Putamen (tissue), 1 donor: ENCODE data around the gene SMIM45.

Experiments
- DNase-seq: peaks from one replicate; pipeline ENCODE4 v3.0.0-alpha.2; 2016; ENCODE audit warnings: low spot score

SMIM45 gene

DNA sequence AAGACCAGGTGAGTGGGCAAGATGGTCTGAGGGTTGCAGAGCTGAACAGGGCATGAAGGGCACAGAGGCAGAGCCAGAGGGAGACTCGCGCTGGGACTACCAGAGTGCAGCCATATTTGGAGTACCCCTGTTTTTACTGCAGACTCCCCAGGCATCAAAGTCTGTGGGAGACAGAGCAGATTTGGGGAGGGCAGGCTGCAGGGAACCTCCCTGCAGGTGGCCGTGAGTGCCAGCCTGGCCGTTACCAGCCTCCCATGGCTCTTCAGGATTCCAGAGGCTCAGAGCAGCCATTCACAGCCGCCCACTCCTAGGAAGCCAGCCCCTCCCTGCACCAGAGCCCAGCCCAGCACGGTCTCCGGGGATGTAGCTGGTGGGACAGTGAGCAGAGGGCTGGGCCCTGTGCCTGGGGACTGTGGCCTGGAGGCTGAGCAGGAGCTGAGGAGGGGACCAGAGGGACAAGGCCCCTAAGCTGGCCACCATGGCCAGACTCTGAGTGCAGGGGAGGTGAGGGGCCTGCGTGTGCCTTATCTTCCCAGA, 17.2 kb downstream of the SMIM45 start, which contains the start of gene SEPTIN3:
Gene SEPTIN3 (plus strand): TSS at position 334 of the 537 bp plus-strand sequence. CDS start 2,050 bp downstream, outside the sequence.
- no peak for DNase-seq

DNA sequence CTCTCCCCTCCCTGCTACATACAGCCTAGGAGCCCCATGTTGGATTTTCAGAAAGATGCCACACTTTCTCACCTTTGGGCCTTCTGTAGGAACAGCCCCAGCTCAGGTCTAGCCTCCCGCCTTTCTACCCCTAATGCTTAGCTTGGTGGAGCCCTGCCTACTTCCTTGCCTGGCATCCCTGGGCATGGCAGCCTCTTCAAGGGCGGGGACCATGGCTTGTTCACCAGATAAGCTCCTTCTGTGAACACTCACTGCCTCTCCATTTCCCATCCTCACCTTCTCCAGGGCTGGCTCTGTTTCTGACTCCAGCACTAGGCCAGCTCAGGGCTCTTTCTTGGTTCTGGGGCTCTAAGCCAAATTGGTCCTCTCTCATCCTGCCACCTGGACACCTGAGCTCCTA, 18.7 kb downstream of the SMIM45 start:
- no peak for DNase-seq

DNA sequence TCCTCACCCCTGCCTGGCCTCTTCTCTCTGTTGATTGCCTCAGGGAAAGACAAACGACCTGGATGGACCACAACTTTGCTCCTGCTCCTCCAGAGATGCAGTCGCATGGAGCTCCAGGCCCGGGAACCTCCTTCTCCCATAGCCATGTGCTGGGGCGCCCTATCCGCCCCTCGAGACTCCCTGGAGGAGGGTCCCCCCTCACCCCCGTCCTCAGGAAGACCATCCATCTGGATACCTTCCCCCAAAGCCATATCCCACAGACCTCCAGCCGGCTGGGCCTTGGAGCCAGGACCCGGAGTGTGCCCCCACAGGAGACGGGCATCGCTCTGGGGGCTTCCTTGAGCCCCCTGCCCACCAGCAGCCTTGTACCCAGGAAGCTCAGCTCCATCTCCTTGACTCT, 19.5 kb downstream of the SMIM45 start:
- no peak for DNase-seq

- no peak for DNase-seq
Observed at GRCh38 chr22:41974691-41975290, 22.8 kb downstream of the SMIM45 start.

GRCh38 chr22:41975299-41976069, 23.5 kb downstream of the SMIM45 start:
- DNase-seq, result no peak

- peak; percentile 57 for DNase-seq
Observed at GRCh38 chr22:41976070-41976901, 24.3 kb downstream of the SMIM45 start.

DNA sequence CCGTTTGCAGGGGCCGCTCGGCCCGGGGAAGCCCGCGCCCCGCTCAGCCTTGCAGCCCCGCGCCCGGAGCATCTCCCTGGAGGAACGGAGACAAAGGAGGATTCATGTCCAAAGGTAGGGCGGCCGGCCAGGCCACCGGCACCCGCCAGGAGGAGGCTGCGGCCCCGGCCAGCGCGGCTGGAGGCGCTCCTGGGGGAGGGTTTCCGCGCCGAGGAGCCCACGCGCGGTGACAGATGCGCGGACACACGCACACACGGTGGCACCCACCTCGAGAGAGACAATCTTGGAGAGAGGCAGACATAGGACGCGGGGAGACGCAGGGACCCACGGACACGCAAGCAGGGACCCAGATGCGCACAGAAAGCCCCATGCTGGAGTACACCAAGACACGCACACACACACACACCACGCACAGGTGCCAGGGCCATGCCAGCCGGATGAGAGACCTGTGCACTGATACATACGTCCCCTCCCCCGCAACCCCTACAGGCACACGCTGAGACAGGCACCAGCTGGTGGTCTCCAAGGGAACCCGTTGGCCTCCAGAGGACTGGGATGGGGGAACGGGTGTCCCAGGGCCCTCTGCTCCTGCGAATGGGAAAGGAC, 25.1 kb downstream of the SMIM45 start:
- no peak for DNase-seq

DNA sequence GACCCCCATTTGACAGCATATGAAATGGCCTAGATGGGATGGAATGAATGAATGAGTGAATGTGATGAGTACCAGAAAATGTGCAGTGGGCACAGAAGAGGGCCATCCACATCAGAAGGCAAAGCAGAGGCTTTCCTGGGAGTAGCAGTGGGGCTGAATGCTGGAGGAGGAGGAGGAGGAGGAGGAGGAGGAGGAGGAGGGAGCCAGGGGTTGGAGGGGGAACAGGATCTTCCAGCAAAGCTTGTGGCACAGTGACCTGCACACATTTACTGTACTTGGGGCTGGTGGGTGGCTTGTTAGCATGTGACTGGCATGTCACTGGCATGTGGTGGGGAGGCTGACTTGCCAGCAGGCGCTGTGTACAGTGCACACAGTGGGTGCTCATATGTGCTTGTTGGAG, 26.8 kb downstream of the SMIM45 start:
- DNase-seq, result no peak

DNA sequence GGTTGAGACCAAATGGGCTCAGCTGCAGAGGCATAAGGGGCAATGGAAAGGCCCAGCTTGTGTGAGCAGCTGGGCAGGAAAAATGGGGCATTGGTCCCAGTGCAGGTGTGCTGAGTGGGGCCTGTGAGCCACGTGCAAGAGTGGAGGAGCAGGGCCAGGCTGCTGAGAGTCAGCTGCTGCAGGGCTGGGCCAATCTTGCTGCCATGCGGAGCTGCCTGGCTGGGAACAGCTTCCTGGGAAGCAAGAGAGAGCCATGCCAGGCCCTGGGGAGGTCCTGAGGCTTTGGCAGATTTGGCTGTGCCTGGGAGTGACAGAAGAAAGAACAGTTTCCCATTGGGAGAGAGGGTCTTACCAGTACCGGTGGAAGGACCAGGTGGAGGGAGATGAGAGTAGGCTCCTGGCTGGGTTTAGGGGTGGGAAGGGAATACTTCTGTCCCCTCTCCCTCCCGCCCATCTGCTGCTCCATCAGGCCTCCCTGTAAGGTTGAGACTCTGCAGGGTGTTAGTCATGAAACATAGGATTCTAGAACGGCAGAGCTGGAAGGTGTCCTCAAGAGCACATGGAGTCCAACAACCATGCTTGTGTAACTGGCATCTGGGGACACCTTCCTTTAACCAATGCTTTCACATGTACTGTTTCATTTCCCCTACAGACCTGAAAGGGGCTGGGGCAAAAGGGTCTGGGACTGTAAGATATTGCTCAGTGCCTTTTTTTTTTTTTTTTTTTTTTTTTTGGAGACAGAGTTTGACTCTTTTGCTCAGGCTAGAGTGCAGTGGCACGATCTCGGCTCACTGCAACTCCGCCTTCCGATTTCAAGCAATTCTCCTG, 27.7 kb downstream of the SMIM45 start:
- no peak for DNase-seq

DNA sequence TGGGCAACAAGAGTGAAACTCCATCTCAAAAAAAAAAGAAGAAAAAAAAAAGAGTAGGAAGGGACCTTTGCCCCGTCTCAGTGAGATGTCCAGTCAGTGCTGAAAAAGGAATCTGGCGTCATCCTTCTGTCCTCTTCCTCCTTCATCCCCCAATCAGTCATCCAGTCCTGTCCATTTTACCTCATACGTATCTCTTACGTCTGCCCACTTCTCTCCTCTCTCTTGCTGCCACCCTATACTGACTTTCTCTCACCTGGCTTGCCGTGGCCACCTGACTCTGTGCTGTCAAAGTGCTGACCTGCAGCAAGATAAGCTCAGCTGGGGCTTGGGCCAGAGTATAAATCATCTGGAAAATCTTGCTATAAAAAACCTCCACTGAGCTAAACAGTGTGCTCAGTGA, 30.9 kb downstream of the SMIM45 start:
- no peak for DNase-seq

DNA sequence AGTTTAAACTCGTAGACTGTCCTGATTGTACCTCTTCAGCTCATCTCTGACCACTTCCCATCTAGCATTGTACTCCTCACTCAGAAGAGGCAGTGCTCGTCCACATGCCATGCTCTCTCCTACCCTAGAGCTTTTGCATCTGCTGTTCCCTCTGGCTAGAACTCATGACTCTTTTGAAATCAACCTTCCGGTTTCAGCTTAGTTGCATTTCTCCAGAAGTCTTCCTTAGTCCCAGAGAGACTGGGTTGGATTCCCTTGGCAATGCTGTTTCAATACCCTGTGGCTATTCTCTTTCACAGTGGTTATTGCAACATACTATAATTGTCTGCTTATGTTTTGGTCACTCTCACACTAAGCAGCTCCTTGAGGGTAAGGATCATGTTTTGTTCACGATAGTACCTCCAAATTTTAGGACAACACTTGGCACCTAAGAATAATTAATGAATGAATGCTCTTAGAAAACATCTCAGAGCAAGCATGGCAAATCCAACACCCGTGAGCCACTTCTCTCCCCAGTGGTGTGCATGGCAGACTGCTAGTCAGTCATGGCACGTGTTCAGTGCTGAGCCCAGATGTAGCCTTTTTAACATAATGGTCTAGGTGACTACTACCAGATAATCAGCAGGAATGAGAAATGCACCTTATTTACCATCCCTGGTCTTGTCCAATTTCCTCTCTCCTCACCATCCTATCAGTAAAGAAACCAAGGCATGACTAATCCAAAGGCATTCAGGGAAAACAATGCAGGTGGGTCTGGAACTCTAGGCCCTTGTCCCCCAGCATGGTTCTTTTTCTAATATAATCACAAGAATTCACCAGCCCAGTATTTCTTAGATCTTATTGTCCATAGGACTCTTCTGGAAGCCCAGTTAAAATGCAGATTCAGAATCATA, 31.8 kb downstream of the SMIM45 start:
- DNase-seq, result no peak

DNA sequence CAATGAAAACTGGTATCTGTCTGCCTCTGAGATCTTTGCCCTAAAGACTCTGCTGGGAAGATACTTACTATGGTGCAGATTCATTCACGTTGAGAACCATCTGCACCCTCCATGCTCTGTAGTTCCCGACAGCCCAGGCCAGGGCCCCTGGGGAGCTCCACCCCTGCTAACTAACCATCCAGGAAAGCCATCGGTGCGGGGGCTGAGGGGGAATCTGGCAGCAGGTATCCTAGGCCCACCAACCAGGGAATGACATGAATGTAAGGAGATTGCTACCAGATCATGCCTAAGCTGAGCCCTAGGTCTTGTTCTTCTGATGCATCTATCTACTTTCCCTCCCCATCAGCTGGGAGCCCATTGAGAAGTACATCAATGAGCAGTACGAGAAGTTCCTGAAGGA, 35.3 kb downstream of the SMIM45 start:
- DNase-seq, result no peak

- no peak for DNase-seq
Observed at GRCh38 chr22:41989246-41989645, 37.3 kb downstream of the SMIM45 start.

DNA sequence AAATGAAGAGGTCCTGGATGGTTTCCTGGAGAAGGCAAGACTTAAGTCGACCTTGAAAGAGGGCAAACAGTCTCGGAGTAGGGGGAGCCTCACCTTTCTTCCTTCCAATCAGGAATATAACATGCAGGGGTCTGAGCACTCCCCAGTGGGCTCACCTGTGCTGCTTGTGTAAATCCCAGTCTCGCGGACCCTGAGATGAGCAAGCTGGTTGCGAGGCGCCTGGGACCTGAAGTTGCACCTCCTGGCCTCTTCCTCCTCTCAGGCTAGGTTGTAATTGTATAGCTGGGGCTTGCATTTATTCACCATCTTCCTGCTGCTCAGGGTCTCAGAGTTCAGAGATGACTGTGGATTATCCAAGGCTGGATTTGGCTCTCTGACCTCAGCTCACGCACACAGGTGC, 39.2 kb downstream of the SMIM45 start:
- no peak for DNase-seq

GRCh38 chr22:41992496-41992895, 40.5 kb downstream of the SMIM45 start:
- no peak for DNase-seq

- DNase-seq, result no peak
Observed at GRCh38 chr22:41995211-41995610, 43.3 kb downstream of the SMIM45 start.

DNA sequence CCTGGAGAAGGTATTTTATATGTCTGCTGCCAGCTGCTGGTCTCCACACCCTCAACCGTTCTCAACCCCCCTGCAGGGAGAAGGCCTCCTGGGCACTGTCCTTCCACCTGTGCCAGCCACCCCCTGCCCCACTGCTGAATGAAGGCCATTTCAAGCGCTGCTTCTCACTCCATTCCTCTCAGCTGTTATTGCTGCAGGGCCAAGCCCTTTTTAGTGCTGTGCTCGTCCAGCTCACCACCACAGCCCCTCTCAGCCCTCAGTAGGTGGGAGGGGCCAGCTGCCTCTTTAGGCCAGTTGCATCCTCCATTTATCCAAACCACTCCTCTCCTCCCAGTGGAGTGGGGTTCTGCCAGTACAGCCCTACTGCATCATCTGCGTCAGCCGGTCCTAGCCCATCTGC, 44.9 kb downstream of the SMIM45 start:
- DNase-seq, result no peak

GRCh38 chr22:41998361-41999261, 46.7 kb downstream of the SMIM45 start, which contains the start of gene WBP2NL:
WBP2NL (plus strand) TSS chr22:41998788; CDS start chr22:41998819, 31 bp downstream.
- DNase-seq, result peak; percentile 83

GRCh38 chr22:42000466-42000865, 48.5 kb downstream of the SMIM45 start:
- DNase-seq, result no peak
